Loucy (cell line): ENCODE data around the gene SEPTIN2.

Experiments used
- H2AFZ ChIP-seq: fragments of 200-600 bp; sonication (generic); 2 replicates; pipeline ENCODE4 v1.6.0; 2016; ENCODE audit warnings: antibody characterized with exemption, mild to moderate bottlenecking, low read length, moderate library complexity
- H3F3A ChIP-seq: fragments of 200-600 bp; 2 replicates; pipeline ENCODE4 v1.6.0; 2016; ENCODE audit warnings: antibody characterized with exemption, low read depth, mild to moderate bottlenecking
- H3K27me3 ChIP-seq: fragments of 200-600 bp; sonication (generic); 2 replicates; pipeline ENCODE4 v1.6.1; 2014; ENCODE audit warnings: low read length, mild to moderate bottlenecking; ENCODE audit not compliant: insufficient read depth, poor library complexity, severe bottlenecking
- H3K36me3 ChIP-seq: fragments of 200-600 bp; sonication (generic); 2 replicates; pipeline ENCODE4 v1.6.1; 2016; ENCODE audit warnings: low read length; ENCODE audit not compliant: insufficient read depth
- H3K4me1 ChIP-seq: fragments of 200-600 bp; sonication (generic); 2 replicates; pipeline ENCODE4 v1.5.1; 2014; ENCODE audit warnings: low read length, mild to moderate bottlenecking; ENCODE audit not compliant: insufficient read depth, poor library complexity, severe bottlenecking
- H3K4me2 ChIP-seq: fragments of 200-600 bp; sonication (generic); 2 replicates; pipeline ENCODE4 v1.6.0; 2014; ENCODE audit warnings: antibody characterized with exemption, low read length, low read depth, mild to moderate bottlenecking; ENCODE audit not compliant: poor library complexity, severe bottlenecking
- H3K4me3 ChIP-seq: fragments of 200-600 bp; sonication (generic); 2 replicates; pipeline ENCODE4 v1.5.1; 2014; ENCODE audit warnings: low read length, mild to moderate bottlenecking, mixed read lengths; ENCODE audit not compliant: poor library complexity, severe bottlenecking
- H3K79me2 ChIP-seq: fragments of 200-600 bp; sonication (generic); 2 replicates; pipeline ENCODE4 v1.6.1; 2014; ENCODE audit warnings: low read length; ENCODE audit not compliant: insufficient read depth
- H3K9ac ChIP-seq: fragments of 200-600 bp; sonication (generic); 2 replicates; pipeline ENCODE4 v1.6.0; 2014; ENCODE audit warnings: mild to moderate bottlenecking, low read depth, low read length, moderate library complexity; ENCODE audit not compliant: poor library complexity, severe bottlenecking
- H3K9me2 ChIP-seq: fragments of 200-600 bp; sonication (generic); replicated peaks from 2 replicates; pipeline ENCODE4 v1.6.1; 2016; ENCODE audit warnings: low read depth, low read length, mixed read lengths
- H3K9me3 ChIP-seq: fragments of 200-600 bp; sonication (generic); 2 replicates; pipeline ENCODE4 v1.6.1; 2014; ENCODE audit warnings: mild to moderate bottlenecking, antibody characterized with exemption, low read length, low read depth; ENCODE audit not compliant: insufficient read depth
- H4K20me1 ChIP-seq: fragments of 200-600 bp; sonication (generic); 2 replicates; pipeline ENCODE4 v1.6.0; 2014; ENCODE audit warnings: antibody characterized with exemption, low read length, mild to moderate bottlenecking; ENCODE audit not compliant: insufficient read depth, poor library complexity, severe bottlenecking
- CTCF ChIP-seq: fragments of 200-600 bp; sonication (generic); conservative IDR thresholded peaks from 2 replicates; pipeline ENCODE4 v1.5.1; 2014; ENCODE audit warnings: mild to moderate bottlenecking, antibody characterized with exemption, low read length
- EZH2phosphoT487 ChIP-seq: fragments of 200-600 bp; IDR thresholded peaks from 2 replicates; pipeline ENCODE4 v1.6.1; 2018; ENCODE audit warnings: antibody characterized with exemption, mild to moderate bottlenecking, moderate library complexity, borderline replicate concordance

SEPTIN2 gene

GRCh38 chr2:241364781-241365180 lies 49.1 kb downstream of the SEPTIN2 start:
- no peaks in the 10 kb centered on the region for H3K36me3 ChIP-seq
- H4K20me1 ChIP-seq: no peaks in the 10 kb centered on the region
- H2AFZ ChIP-seq: no peak overlapping the region
- no peak overlapping the region for H3K4me2 ChIP-seq
- no peak overlapping the region for H3K4me3 ChIP-seq
- H3K27me3 ChIP-seq: no peaks in the 10 kb centered on the region
- H3K9me3 ChIP-seq: no peaks in the 10 kb centered on the region
- no peaks in the 10 kb centered on the region for H3F3A ChIP-seq
- TF ChIP-seq EZH2phosphoT487: no peak
- no peak for TF ChIP-seq CTCF
- H3K4me1 ChIP-seq: peaks cover under 1% of the 10 kb centered on the region
- H3K9me2 ChIP-seq: no peaks in the 10 kb centered on the region
- H3K9ac ChIP-seq: no peak overlapping the region
- H3K79me2 ChIP-seq: no peaks in the 10 kb centered on the region; the same call in 1 of the 2 replicates

- Histone ChIP-seq H3K4me2 (no peak overlapping the region), H3K27me3 (no peaks in the 10 kb centered on the region), H3K9me2 (no peaks in the 10 kb centered on the region), H3K79me2 (no peaks in the 10 kb centered on the region; the same call in 1 of the 2 replicates), H3K9ac (no peak overlapping the region), H3K4me1 (no peaks in the 10 kb centered on the region), H3F3A (no peaks in the 10 kb centered on the region), H4K20me1 (no peaks in the 10 kb centered on the region), H2AFZ (no peak overlapping the region), H3K36me3 (no peaks in the 10 kb centered on the region), H3K4me3 (no peak overlapping the region), H3K9me3 (no peaks in the 10 kb centered on the region)
- TF ChIP-seq EZH2phosphoT487 (no peak), CTCF (no peak)
These were observed 51.0 kb downstream of the SEPTIN2 start for GRCh38 chr2:241366678-241367077.

- Histone ChIP-seq H3K79me2 (no peaks in the 10 kb centered on the region; the same call in 1 of the 2 replicates), H3K36me3 (no peaks in the 10 kb centered on the region), H3K4me3 (no peak overlapping the region), H3K4me2 (no peak overlapping the region), H3F3A (no peaks in the 10 kb centered on the region), H2AFZ (no peak overlapping the region), H3K9me2 (no peaks in the 10 kb centered on the region), H3K9ac (no peak overlapping the region), H3K9me3 (no peaks in the 10 kb centered on the region), H3K4me1 (no peaks in the 10 kb centered on the region), H4K20me1 (no peaks in the 10 kb centered on the region), H3K27me3 (no peaks in the 10 kb centered on the region)
- no peak for TF ChIP-seq CTCF
- no peak for TF ChIP-seq EZH2phosphoT487
These were observed 52.9 kb downstream of the SEPTIN2 start for GRCh38 chr2:241368643-241369042.
